GM19438 (cell line): Measurements from ENCODE around the gene SGIP1.
A peak's percentile ranks its signal among the peaks of the same experiment; 100 is the strongest.
"Not testable (repeated sequence)": the region's sequence is repeated elsewhere in the genome, so short reads cannot be mapped to it uniquely, and the experiment has no call there.

ENCODE experiments used
- ATAC-seq: cut with Tn5 transposase; IDR thresholded peaks from one replicate; pipeline ENCODE4 v1.9.1; 2021; ENCODE audit warnings: low read depth; ENCODE audit not compliant: unreplicated experiment

The SGIP1 gene

GRCh38 chr1:66712839-66713238, 178.9 kb downstream of the SGIP1 start:
- ATAC-seq = no peak

DNA sequence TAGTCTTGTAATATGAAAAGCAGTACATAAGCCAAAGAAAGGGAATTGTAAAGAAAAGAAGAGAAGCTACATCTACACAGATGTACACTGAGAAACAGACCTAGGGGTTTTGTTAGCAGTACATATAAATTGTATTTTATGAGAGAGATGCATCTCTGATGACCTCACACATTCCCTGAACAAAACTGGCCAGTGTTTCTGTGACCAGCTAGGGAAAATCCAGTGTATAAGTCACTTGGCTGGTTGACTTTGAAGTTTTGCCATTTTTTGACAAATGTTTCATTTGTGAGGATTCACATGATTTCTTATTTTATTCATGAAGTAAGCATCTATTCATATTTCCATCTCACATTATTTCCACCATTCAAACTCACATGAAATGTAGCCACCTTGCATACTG, 190.0 kb downstream of the SGIP1 start:
- ATAC-seq = no peak

- peak; percentile 84 for ATAC-seq
Measured at GRCh38 chr1:66725885-66726665, 192.1 kb downstream of the SGIP1 start.

GRCh38 chr1:66728021-66728420, 194.1 kb downstream of the SGIP1 start:
- no peak for ATAC-seq

DNA sequence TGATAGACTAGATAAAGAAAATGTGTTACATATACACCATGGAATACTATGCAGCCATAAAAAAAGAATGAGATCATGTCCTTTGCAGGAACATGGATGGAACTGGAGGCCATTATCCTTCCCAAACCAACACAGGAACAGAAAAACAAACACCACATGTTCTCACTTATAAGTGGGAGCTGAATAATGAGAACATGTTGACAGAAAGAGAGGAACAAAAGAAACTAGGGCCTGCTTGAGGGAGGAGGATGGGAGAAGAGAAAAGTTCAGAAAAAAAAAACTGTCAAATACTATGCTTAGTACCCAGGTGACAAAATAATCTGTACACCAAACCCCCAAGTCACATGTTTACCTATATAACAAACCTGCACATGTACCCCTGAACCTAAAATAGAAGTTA, 194.8 kb downstream of the SGIP1 start:
- ATAC-seq = not testable (repeated sequence)

- ATAC-seq = no peak
Measured at GRCh38 chr1:66729119-66729518, 195.2 kb downstream of the SGIP1 start.

GRCh38 chr1:66729523-66729922, 195.6 kb downstream of the SGIP1 start:
- ATAC-seq = no peak

- ATAC-seq = no peak
Measured at GRCh38 chr1:66730462-66730861, 196.5 kb downstream of the SGIP1 start.

GRCh38 chr1:66731170-66731865, 197.4 kb downstream of the SGIP1 start:
- no peak for ATAC-seq

DNA sequence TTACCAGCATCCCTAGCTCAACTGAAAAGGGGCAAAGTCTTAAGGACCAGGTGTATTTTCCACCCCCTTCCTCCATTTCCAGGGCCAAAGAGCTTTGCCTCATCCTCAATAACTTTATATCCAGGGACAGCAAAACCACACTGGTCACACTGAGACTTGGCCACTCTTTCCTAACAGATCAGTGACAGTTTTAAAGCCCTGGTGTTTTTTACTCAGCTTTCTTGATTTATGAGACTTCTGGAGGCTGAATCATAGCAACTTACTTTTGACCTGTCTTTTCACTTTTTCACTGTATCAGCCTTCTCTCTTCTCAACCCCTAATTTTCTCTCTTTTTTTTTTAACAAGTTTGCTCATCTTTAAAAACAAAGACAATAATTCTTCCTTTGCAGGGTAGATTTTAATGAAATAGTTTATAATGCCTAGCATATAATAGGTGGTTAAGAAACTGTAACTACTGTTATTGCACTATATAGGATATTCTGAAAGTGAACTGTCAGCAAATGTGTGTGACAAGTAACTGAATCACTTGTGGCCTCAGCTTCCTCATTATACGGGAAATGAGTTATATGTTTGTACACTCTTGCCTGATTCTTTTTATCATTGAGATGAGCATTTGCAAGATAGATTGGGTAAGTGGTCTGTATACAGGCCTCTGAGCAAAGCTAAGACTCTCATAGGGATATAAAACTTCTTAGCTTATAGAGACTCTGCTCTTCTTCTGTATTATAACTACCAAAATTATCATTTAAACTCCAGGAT, 198.6 kb downstream of the SGIP1 start:
- ATAC-seq = peak; percentile 59

DNA sequence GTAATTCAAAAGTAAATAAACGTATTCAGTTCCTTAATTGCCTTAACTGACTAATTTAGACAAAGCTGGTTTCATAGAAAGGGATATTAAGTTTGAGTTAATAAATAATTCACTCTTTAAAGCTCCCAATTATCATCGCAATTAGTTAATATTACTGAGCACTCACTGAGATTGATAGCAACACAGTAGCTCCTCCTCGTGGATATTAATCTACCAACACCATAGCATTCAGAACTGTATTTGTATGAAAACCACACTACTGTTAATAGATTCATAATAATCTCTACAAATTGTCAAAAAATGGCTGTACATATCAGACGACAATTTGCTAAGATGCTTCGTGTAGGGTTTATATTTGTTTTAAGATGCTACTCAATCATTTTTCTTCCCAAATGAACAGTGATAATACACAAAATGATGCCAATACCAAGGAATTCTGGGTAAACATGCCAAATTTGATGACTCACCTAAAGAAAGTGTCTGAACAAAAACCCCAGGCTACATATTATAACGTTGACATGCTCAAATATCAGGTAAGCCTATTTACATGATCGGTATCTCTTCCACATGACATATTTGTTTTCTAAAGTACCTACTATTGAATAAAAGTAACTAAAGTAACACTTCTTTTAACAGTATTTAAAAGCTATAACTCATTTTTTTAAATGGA, 199.5 kb downstream of the SGIP1 start:
- ATAC-seq = no peak

DNA sequence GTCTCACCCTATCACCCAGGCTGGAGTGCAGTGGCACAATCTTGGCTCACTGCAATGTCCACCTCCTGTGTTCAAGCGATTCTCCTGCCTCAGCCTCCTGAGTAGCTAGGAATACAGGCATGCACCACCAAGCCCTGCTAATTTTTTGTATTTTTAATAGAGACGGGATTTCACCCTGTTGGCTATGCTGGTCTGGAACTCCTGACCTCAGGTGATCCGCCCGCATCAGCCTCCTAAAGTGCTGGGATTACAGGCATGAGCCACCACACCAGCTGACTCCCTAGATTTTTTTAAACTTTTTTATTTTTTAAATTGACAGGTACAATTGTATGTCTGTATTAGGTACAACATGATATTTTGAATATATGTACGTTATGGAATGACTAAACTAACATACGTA, 200.6 kb downstream of the SGIP1 start:
- ATAC-seq = not testable (repeated sequence)

- no peak for ATAC-seq
Measured at GRCh38 chr1:66737836-66738235, 203.9 kb downstream of the SGIP1 start.

GRCh38 chr1:66739401-66740157, 205.6 kb downstream of the SGIP1 start:
- ATAC-seq = peak; percentile 73

DNA sequence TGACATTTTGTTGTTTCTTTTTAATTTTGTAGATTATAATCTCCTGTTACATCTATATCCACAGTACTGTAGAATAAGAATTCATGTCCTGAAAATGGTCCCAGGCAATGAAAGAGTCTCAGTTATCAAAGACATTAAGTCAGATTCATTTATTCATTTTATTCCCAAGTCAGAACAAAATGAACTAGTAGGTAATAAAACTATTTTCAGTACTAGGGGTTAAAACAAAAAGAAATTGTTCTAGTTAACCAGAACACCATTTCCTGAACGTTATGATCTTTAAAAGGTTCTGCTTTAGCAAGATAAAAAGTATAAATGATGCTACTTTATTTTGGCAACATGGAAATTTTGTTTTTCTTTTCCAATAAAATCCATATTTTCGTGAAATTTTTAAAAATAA, 211.5 kb downstream of the SGIP1 start:
- no peak for ATAC-seq

DNA sequence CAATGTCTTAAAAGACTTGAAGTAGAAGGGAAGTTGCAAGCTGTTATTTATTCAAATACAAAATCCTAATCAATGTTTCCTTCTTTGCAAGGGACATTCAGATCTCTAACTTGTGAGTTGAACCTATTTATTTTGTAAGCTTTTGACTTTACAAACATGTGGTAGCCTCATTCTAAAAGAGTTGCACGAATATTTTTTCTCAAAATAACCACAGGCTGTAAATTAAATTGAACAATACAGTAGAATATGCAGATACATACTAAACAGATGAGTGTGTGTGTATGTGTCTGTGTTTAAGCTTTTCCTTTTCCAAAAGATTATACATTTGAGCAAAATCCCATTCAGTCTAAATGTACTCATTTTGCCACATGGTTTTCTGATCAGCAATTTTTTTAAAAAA, 213.5 kb downstream of the SGIP1 start:
- ATAC-seq = no peak

DNA sequence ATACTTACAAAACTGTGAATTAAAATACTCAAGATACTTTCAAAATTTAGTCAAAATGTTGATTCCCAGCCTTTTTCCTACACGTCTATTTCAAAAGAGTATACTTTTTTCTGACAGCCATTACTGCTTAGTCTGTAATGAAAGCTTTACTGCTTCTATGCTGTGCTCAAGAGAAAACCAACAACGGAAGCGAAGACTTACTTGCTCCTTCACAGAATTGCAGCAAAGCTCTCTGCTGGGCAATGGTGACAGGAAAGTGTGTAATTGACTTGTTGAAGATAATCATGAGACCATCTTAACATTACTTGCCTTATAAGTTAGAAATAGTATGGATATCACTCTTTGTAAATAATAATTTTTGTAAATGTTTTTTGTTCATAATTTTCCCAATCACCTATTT, 216.6 kb downstream of the SGIP1 start:
- ATAC-seq = no peak

DNA sequence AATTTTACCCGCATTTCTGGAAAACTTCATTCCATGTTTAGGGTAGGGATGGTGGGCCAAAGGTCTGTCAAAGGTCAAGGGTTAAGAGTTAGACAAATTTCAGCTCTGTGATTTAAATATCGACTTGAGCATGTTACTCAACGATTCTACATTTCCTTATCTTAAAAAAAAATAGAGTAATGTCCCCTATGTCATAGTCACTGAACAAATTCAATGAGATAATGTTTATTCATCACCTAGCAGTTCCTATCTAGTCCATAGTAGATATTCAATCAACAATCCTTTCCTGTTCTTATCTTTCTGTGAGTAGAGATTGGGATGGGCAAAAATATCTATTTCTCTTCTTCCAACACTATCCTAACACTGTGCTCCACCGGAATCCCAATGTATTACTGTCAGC, 217.2 kb downstream of the SGIP1 start:
- no peak for ATAC-seq

DNA sequence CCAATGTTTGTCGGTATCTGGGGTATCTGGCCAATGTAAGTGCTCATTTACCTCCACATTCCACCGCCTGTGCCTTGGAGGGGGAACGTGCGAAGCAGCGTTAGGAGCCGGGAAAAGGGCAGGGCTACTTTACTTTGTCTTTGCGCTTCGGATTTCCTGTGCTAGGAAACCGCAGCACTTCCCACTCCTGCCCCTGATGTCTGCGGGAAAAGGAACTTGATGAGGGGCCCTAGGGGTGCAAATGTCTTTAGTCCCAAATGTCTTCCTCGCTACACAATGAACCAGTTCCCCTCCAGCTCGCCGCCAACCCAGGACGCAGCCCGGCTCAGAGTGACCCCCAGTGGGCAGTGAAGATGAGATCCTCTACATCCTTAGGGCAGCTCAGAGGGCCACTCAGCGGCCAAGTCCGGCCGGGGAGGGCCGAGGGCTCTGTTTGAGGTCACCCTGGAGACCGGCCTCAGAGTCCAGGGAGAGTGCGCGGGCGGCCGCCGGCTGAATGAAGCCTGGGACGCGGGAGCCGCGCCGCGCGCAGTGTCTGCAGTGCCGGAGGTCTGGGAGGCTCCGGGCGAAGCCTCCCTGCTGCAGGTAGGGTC, 218.1 kb downstream of the SGIP1 start, which contains the start of gene DYNLT5:
DYNLT5 (plus strand) TSS at position 460 of the 593 bp plus-strand sequence. CDS start 2,200 bp downstream, outside the sequence.
- ATAC-seq = peak; percentile 59
